Anterior cingulate cortex (tissue), 58 donors: ENCODE measurements around the gene CRACR2A.

Experiments
- DNase-seq, 58 donors: peaks; one replicate each; lab custom pipeline; 2025; lab: John Stamatoyannopoulos, UW

CRACR2A gene

GRCh38 chr12:3602488-3602887, 150.4 kb downstream of the CRACR2A start:
- no peak for DNase-seq

- no peak for DNase-seq
Measured at GRCh38 chr12:3601461-3602150, 151.3 kb downstream of the CRACR2A start.

GRCh38 chr12:3600951-3601350, 152.0 kb downstream of the CRACR2A start:
- no peak for DNase-seq

GRCh38 chr12:3600039-3600720, 152.7 kb downstream of the CRACR2A start:
- DNase-seq, result no peak

- peak in 5 of 58 donors; percentile 11 to 30 (median 16) for DNase-seq
Measured at GRCh38 chr12:3598896-3599860, 153.7 kb downstream of the CRACR2A start.

- DNase-seq, result no peak
Measured at GRCh38 chr12:3597526-3598210, 155.2 kb downstream of the CRACR2A start.

- no peak for DNase-seq
Measured at GRCh38 chr12:3596703-3597415, 156.1 kb downstream of the CRACR2A start.

- no peak for DNase-seq
Measured at GRCh38 chr12:3595721-3596120, 157.2 kb downstream of the CRACR2A start.

GRCh38 chr12:3594966-3595365, 157.9 kb downstream of the CRACR2A start:
- DNase-seq, result no peak

GRCh38 chr12:3593906-3594483, 158.9 kb downstream of the CRACR2A start:
- no peak for DNase-seq

- no peak for DNase-seq
Measured at GRCh38 chr12:3592856-3593625, 159.9 kb downstream of the CRACR2A start.

- DNase-seq, result no peak
Measured at GRCh38 chr12:3589745-3590144, 163.2 kb downstream of the CRACR2A start.

GRCh38 chr12:3587402-3588013, 165.4 kb downstream of the CRACR2A start:
- DNase-seq, result no peak

- no peak for DNase-seq
Measured at GRCh38 chr12:3583656-3584334, 169.1 kb downstream of the CRACR2A start.

- no peak for DNase-seq
Measured at GRCh38 chr12:3580094-3580749, 172.7 kb downstream of the CRACR2A start.

- DNase-seq, result no peak
Measured at GRCh38 chr12:3579446-3580093, 173.3 kb downstream of the CRACR2A start.

GRCh38 chr12:3578557-3578956, 174.4 kb downstream of the CRACR2A start:
- no peak for DNase-seq
